HG03354 (cell line): Measurements from ENCODE around the gene FIBP.

Experiments
- ATAC-seq: cut with Tn5 transposase; IDR thresholded peaks from one replicate; pipeline ENCODE4 v1.9.1; 2021; ENCODE audit warnings: mild to moderate bottlenecking; ENCODE audit not compliant: unreplicated experiment, poor library complexity, severe bottlenecking

FIBP gene

GRCh38 chr11:65888163-65888814, at the start of gene FIBP:
TSS of gene FIBP (minus strand) at chr11:65888471. CDS start at chr11:65888418, 53 bp downstream.
- ATAC-seq, result peak; percentile 43

GRCh38 chr11:65937766-65938165, 49.5 kb upstream of the FIBP start:
- ATAC-seq, result no peak

- ATAC-seq, result no peak
Measured at GRCh38 chr11:65934014-65934413, 45.7 kb upstream of the FIBP start.

GRCh38 chr11:65932558-65932919, 44.3 kb upstream of the FIBP start:
- ATAC-seq, result no peak

GRCh38 chr11:65931773-65932557, 43.7 kb upstream of the FIBP start:
- no peak for ATAC-seq

GRCh38 chr11:65928667-65929066, 40.4 kb upstream of the FIBP start:
- ATAC-seq, result no peak

- ATAC-seq, result peak; percentile 75
Measured at GRCh38 chr11:65927904-65928397, 39.7 kb upstream of the FIBP start.

GRCh38 chr11:65925397-65925796, 37.1 kb upstream of the FIBP start:
- no peak for ATAC-seq

- ATAC-seq, result no peak
Measured at GRCh38 chr11:65922565-65922964, 34.3 kb upstream of the FIBP start.

- no peak for ATAC-seq
Measured at GRCh38 chr11:65921876-65922275, 33.6 kb upstream of the FIBP start.

GRCh38 chr11:65921033-65921555, 32.8 kb upstream of the FIBP start:
- no peak for ATAC-seq

GRCh38 chr11:65920372-65920802, 32.1 kb upstream of the FIBP start:
- ATAC-seq, result no peak

GRCh38 chr11:65919573-65920371, 31.5 kb upstream of the FIBP start:
- peak; percentile 46 for ATAC-seq

GRCh38 chr11:65919141-65919572, 30.9 kb upstream of the FIBP start, which contains the start of gene DRAP1:
TSS of gene DRAP1 (plus strand) at chr11:65919426. CDS start at chr11:65919502, 76 bp downstream.
- ATAC-seq, result peak; percentile 89

GRCh38 chr11:65918211-65919140, 30.2 kb upstream of the FIBP start, which contains the start of gene C11orf68:
TSS of gene C11orf68 (minus strand) at chr11:65919062. CDS start at chr11:65919031, 31 bp downstream.
- ATAC-seq, result peak; percentile 55

GRCh38 chr11:65917434-65918210, 29.4 kb upstream of the FIBP start:
- ATAC-seq, result no peak

- no peak for ATAC-seq
Measured at GRCh38 chr11:65917077-65917433, 28.8 kb upstream of the FIBP start.

- no peak for ATAC-seq
Measured at GRCh38 chr11:65916391-65916790, 28.1 kb upstream of the FIBP start.
